Endothelial cell (in vitro differentiated cells): ENCODE results near the gene GAA. TPM values are rescaled to one million over a fixed set of nuclear protein-coding genes. Genes with fewer than 3 reads are reported as not detected.

Experiments
- DNase-seq: peaks from one replicate; pipeline ENCODE4 v3.0.0; 2021; ENCODE audit warnings: low spot score
- H3K27ac Mint-ChIP-seq: one replicate; pipeline ENCODE4 v1.8.0; 2021; ENCODE audit warnings: mixed read lengths, inconsistent platforms; ENCODE audit not compliant: unreplicated experiment
- H3K27me3 Mint-ChIP-seq: one replicate; pipeline ENCODE4 v1.8.0; 2021; ENCODE audit warnings: mild to moderate bottlenecking, moderate library complexity, mixed read lengths, inconsistent platforms; ENCODE audit not compliant: unreplicated experiment
- H3K36me3 Mint-ChIP-seq: one replicate; pipeline ENCODE4 v1.8.0; 2021; ENCODE audit warnings: mild to moderate bottlenecking, low read depth, mixed read lengths, inconsistent platforms; ENCODE audit not compliant: unreplicated experiment
- H3K4me1 Mint-ChIP-seq: one replicate; pipeline ENCODE4 v1.8.0; 2021; ENCODE audit warnings: mild to moderate bottlenecking, mixed read lengths, inconsistent platforms; ENCODE audit not compliant: unreplicated experiment
- H3K4me3 Mint-ChIP-seq: one replicate; pipeline ENCODE4 v1.8.0; 2021; ENCODE audit warnings: mild to moderate bottlenecking, mixed read lengths, inconsistent platforms; ENCODE audit not compliant: unreplicated experiment
- H3K9me3 Mint-ChIP-seq: one replicate; pipeline ENCODE4 v1.8.0; 2021; ENCODE audit warnings: mixed read lengths, inconsistent platforms; ENCODE audit not compliant: unreplicated experiment
- CTCF ChIP-seq: fragments of 200-600 bp; sonication (generic); IDR thresholded peaks from one replicate; pipeline ENCODE4 v1.5.0; 2021; ENCODE audit warnings: antibody characterized with exemption; ENCODE audit not compliant: unreplicated experiment
- total RNA-seq: library from RNA; stranded (reverse); fragmentation: NEBNext Ultra II Directional; extraction: Animal tissue kit (Norgen Biotek cat#: 25700); gene quantifications from one replicate; pipeline ENCODE4 v1.2.1, GENCODE V29; 2021; ENCODE audit not compliant: unreplicated experiment

Gene GAA
- total RNA-seq, 1 donor from 2014 or later = 93.0 TPM

- H3K9me3 Mint-ChIP-seq = no peaks in the 10 kb centered on the region
- no peaks in the 10 kb centered on the region for H3K27me3 Mint-ChIP-seq
- DNase-seq = no peak
- peaks cover 11% of the 10 kb centered on the region for H3K36me3 Mint-ChIP-seq
- no peak overlapping the region for H3K4me3 Mint-ChIP-seq
- TF ChIP-seq CTCF = no peak
- no peak overlapping the region for H3K27ac Mint-ChIP-seq
- peaks cover 2% of the 10 kb centered on the region for H3K4me1 Mint-ChIP-seq
Measured at GRCh38 chr17:80133626-80133970, 32.2 kb downstream of the GAA start.

GRCh38 chr17:80137131-80137530 is 35.8 kb downstream of the GAA start:
- H3K27ac Mint-ChIP-seq = no peak overlapping the region
- H3K36me3 Mint-ChIP-seq = peaks cover 25% of the 10 kb centered on the region
- H3K27me3 Mint-ChIP-seq = peaks cover 1% of the 10 kb centered on the region
- no peak overlapping the region for H3K4me3 Mint-ChIP-seq
- no peaks in the 10 kb centered on the region for H3K4me1 Mint-ChIP-seq
- no peak for TF ChIP-seq CTCF
- H3K9me3 Mint-ChIP-seq = no peaks in the 10 kb centered on the region
- DNase-seq = no peak

GRCh38 chr17:80138856-80139426 is 37.6 kb downstream of the GAA start:
- Mint-ChIP-seq H3K27me3 (peaks cover 1% of the 10 kb centered on the region), H3K27ac (no peak overlapping the region), H3K4me3 (peak overlapping the region; percentile 42), H3K36me3 (peaks cover 25% of the 10 kb centered on the region), H3K4me1 (no peaks in the 10 kb centered on the region), H3K9me3 (no peaks in the 10 kb centered on the region)
- no peak for TF ChIP-seq CTCF
- no peak for DNase-seq

- H3K9me3 Mint-ChIP-seq = no peaks in the 10 kb centered on the region
- no peak overlapping the region for H3K4me3 Mint-ChIP-seq
- no peak for DNase-seq
- H3K4me1 Mint-ChIP-seq = peaks cover 14% of the 10 kb centered on the region
- H3K27me3 Mint-ChIP-seq = peaks cover 5% of the 10 kb centered on the region
- H3K27ac Mint-ChIP-seq = no peak overlapping the region
- peaks cover 33% of the 10 kb centered on the region for H3K36me3 Mint-ChIP-seq
- TF ChIP-seq CTCF = no peak
Measured at GRCh38 chr17:80141463-80142165, 40.2 kb downstream of the GAA start.

- H3K27ac Mint-ChIP-seq = no peak overlapping the region
- peaks cover 14% of the 10 kb centered on the region for H3K4me1 Mint-ChIP-seq
- no peaks in the 10 kb centered on the region for H3K9me3 Mint-ChIP-seq
- no peak for DNase-seq
- H3K4me3 Mint-ChIP-seq = no peak overlapping the region
- no peak for TF ChIP-seq CTCF
- peaks cover 5% of the 10 kb centered on the region for H3K27me3 Mint-ChIP-seq
- peaks cover 28% of the 10 kb centered on the region for H3K36me3 Mint-ChIP-seq
Measured at GRCh38 chr17:80142929-80143328, 41.5 kb downstream of the GAA start.
